AG04450 (cell line): ENCODE data around the gene RPL10A. TPM values are rescaled to one million over a fixed set of nuclear protein-coding genes. Genes with fewer than 3 reads are reported as not detected.

Source experiments
- CTCF ChIA-PET: fragments of 300-600, 350-600 bp; formaldehyde crosslinking; extraction: SDS; loops from one replicate; lab custom pipeline; 2022; ENCODE audit warnings: antibody characterized with exemption, inconsistent platforms; lab: Charles Lee
- POLR2A ChIA-PET: fragments of 350-600 bp; formaldehyde crosslinking; extraction: SDS; loops from one replicate; lab custom pipeline; 2021; ENCODE audit warnings: antibody characterized with exemption, inconsistent platforms; lab: Yijun Ruan, JAX
- DNase-seq: peaks from one replicate; pipeline ENCODE4 v3.0.0-alpha.2; 2011; ENCODE audit warnings: low read depth, low spot score
- H3K27ac ChIP-seq: one replicate; pipeline ENCODE4 v1.5.1; 2012; ENCODE audit warnings: low read depth, low read length, control low read depth
- H3K27me3 ChIP-seq: one replicate; pipeline ENCODE4 v1.6.0; 2012; ENCODE audit warnings: low read length; ENCODE audit not compliant: control insufficient read depth, insufficient read depth
- H3K4me3 ChIP-seq: 2 replicates; pipeline ENCODE4 v1.5.1; 2011; ENCODE audit warnings: mild to moderate bottlenecking, low read depth, low read length, control low read depth
- H3K9me3 ChIP-seq: 2 replicates; pipeline ENCODE4 v1.5.1; 2012; ENCODE audit warnings: low read length; ENCODE audit not compliant: control insufficient read depth, insufficient read depth
- CTCF ChIP-seq: IDR thresholded peaks from 2 replicates; pipeline ENCODE4 v1.5.1; 2011; ENCODE audit warnings: low read depth, low read length, control low read depth, inconsistent platforms
- polyA plus RNA-seq: library from polyadenylated mRNA; depleted of rRNA; stranded (reverse); fragments of >200 nt; gene quantifications from 2 replicates; pipeline ENCODE4 v1.2.3, GENCODE V29; 2011

Gene RPL10A
- polyA plus RNA-seq, 1 experiment: 2,636 TPM

GRCh38 chr6:35469751-35470662, 1.8 kb downstream of the RPL10A start:
- ChIA-PET CTCF (interaction anchor here (0.6 to 0.8 kb wide), 2 partner anchors 8 to 128 kb away, joined by 3 to 4 read pairs; no protein-coding TSS in a partner anchor), POLR2A (interaction anchor here (1.0 to 2.7 kb wide), 6 partner anchors 20 to 152 kb away, joined by 3 to 13 read pairs (median 6); partner anchors contain the start of gene TEAD3)
- no peak for DNase-seq

DNA sequence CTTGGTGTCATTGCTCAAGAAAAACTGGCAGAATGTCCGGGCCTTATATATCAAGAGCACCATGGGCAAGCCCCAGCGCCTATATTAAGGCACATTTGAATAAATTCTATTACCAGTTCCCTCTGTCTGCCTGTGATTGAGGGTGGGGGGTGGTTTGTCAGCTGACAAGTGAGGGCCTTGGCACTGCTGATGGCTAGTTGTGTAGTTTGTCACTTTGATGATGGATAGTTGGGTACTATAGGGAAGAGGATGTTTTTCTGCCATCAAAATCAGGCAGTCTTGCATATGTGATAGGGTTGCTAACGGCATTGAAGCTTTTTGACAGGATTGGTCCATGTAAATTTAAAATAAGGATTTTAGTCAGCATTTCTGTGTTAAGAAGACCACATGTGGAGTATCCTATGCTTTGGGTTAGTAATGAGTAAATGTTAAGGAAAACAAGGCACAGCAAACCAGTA, 2.5 kb downstream of the RPL10A start:
- CTCF ChIA-PET: interaction anchor here (0.6 to 0.8 kb wide), 2 partner anchors 129 to 152 kb away, joined by 3 read pairs; no protein-coding TSS in a partner anchor
- no peak overlapping the region for H3K27ac ChIP-seq
- no peaks in the 10 kb centered on the region for H3K27me3 ChIP-seq
- no peak for DNase-seq
- no peaks in the 10 kb centered on the region; the same call in 1 of the 2 replicates for H3K9me3 ChIP-seq
- TF ChIP-seq CTCF: no peak
- peak overlapping the region; percentile 93 for H3K4me3 ChIP-seq
- POLR2A ChIA-PET: interaction anchor here (1.1 to 1.8 kb wide), 5 partner anchors 19 to 257 kb away, joined by 4 to 13 read pairs (median 6); partner anchors contain the start of genes PPARD and TEAD3

More at GRCh38 chr6:35469751-35470662, 1.8 kb downstream of the RPL10A start:
- Histone ChIP-seq H3K9me3 (no peaks in the 10 kb centered on the region; the same call in 1 of the 2 replicates), H3K4me3 (peak overlapping the region; percentile 93), H3K27me3 (no peaks in the 10 kb centered on the region), H3K27ac (peak overlapping the region; percentile 40)
- no peak for TF ChIP-seq CTCF

- POLR2A ChIA-PET: interaction anchor here (0.6 to 1.8 kb wide), 10 partner anchors 13 to 256 kb away, joined by 3 to 13 read pairs (median 4); partner anchors contain the start of genes DEF6, PPARD and TEAD3
- no peak for DNase-seq
- no peak for TF ChIP-seq CTCF
- H3K27me3 ChIP-seq: no peaks in the 10 kb centered on the region
- CTCF ChIA-PET: interaction anchor here (1.0 kb wide), 2 partner anchors 130 to 265 kb away, joined by 3 read pairs; no protein-coding TSS in a partner anchor
- 0 out of 2 replicates have a peak overlapping the region, but pooled peaks have one; percentile 10 for H3K4me3 ChIP-seq
- H3K9me3 ChIP-seq: no peaks in the 10 kb centered on the region; the same call in 1 of the 2 replicates
- peak overlapping the region; percentile 24 for H3K27ac ChIP-seq
Measured at GRCh38 chr6:35471836-35472345, 3.7 kb downstream of the RPL10A start.

- H3K9me3 ChIP-seq: no peaks in the 10 kb centered on the region; the same call in 1 of the 2 replicates
- no peak for DNase-seq
- H3K27me3 ChIP-seq: no peaks in the 10 kb centered on the region
- TF ChIP-seq CTCF: no peak
- POLR2A ChIA-PET: interaction anchor here (0.6 to 1.8 kb wide), 9 partner anchors 10 to 186 kb away, joined by 3 to 21 read pairs (median 3); partner anchors contain the start of gene TEAD3
- CTCF ChIA-PET: no interaction called here
- H3K27ac ChIP-seq: peak overlapping the region; percentile 57
- H3K4me3 ChIP-seq: no peak overlapping the region
Measured at GRCh38 chr6:35473075-35473849, 5.1 kb downstream of the RPL10A start.
